Bone marrow (tissue), 2 donors: ENCODE data around the gene IL15RA.
"Not testable (repeated sequence)": the region's sequence is repeated elsewhere in the genome, so short reads cannot be mapped to it uniquely, and the experiment has no call there.

ENCODE experiments used
- DNase-seq, 2 donors: peaks; one replicate each; lab custom pipeline; 2025; lab: John Stamatoyannopoulos, UW

The IL15RA gene

DNA sequence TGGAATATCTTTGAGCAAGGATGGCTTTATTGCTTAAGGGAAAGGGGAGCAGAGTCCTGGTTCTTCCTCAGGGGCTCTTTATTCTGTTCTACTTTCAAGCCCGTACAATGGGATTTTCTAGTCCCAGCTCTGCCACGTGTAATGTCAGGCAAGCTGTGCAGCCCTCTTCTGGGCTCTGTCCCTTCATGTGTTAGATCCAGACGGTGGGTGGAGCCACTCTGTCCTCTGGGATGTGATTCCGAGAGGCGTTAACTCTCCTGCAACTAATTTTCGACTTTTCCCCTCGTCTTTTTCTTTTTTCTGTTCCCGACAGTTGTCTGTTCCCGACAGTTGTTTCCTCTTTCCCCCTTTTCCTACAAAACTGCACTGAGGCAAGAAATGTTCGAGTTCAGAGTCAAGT is 52.5 kb downstream of the IL15RA start:
- no peak for DNase-seq

DNA sequence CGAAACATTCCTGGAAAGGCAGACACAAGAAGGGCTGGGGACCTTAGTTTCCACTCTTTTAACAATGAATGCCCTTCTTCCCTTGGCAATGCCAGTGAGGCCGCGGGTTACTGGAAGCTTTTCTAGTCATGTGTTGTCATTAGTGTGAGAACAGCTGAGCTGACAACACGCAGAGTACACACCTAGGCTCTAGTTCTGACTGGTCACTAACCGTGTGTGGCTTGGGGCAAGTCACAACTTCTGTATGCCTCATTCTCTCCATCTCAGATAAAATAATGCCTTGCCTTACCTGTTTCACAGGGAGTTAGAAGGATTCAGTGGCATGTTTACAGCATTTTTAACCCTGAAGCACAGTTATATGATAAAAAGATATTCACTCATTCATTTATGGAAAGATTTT is 55.6 kb downstream of the IL15RA start:
- DNase-seq: no peak

DNA sequence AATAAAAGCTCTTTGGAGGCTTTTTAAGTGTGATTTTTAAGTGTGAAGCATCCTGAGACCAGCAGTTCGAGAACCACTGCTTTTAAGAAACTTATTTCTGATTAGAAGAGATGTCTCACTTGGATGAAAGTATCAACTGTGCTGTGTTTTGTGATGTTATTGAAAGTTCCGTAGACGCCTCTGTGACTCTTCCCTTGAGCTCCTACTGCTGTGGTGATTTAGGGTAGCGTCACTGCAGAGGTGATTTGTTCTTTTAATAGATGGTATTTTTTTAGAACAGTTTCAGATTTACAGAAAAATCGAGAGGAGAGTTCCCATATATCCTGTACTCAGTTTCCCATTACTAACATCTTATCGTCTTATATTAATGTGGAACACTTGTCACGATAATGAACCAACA is 57.8 kb downstream of the IL15RA start:
- DNase-seq: no peak

DNA sequence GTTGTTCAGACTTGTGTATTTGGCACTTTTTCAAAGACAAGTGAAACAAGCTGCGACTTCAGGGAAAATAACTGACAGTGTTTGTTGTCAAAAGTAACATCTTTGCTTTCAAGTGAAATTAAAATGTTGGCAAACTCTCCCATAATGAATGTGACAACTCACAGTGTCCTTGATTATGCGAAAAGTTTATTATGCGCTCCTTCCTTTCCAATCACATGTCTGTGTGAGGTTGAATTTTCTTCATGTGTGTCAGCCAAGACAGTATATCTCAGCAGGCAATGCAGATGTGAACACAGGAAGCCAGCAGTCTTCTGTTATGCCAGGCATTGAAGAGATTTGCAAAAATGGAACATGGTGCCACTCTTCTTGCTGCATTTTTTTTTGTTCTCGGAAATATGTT is 58.6 kb downstream of the IL15RA start:
- DNase-seq: no peak

DNA sequence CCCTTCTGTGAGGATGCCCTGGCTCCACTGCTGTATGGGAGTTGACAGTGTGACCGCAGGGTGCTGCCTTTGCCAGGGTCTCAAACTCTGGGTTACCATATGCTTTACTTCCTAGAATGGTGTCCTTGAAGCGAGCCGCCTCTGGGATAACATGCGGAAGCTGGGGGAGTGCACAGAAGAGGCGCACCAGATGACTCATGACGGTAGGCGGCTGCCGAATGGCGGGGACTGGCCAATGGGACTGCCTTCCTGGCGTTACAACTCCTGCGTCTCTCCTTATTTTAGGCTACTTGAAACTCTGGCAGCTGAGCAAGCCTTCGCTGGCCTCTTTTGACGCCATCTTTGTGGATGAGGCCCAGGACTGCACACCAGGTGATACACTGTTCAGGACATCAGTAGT is 60.0 kb downstream of the IL15RA start:
- DNase-seq: no peak

DNA sequence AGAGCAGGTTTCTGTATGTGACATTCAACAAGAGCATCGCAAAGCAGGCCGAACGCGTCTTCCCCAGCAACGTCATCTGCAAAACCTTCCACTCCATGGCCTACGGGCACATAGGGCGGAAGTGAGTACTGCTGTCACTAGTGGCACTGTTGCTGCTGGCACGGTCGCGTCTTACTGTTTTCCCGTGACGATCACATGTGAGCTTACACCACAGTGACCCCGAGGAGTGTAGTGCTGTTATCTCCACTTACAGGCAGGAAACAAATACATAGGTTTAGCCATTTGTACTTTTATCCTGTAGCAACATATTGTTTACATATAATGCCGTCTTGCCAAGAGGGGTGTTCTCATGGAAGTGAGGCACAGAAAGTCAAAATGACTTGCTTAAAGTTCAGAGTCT is 61.9 kb downstream of the IL15RA start:
- DNase-seq: no peak

DNA sequence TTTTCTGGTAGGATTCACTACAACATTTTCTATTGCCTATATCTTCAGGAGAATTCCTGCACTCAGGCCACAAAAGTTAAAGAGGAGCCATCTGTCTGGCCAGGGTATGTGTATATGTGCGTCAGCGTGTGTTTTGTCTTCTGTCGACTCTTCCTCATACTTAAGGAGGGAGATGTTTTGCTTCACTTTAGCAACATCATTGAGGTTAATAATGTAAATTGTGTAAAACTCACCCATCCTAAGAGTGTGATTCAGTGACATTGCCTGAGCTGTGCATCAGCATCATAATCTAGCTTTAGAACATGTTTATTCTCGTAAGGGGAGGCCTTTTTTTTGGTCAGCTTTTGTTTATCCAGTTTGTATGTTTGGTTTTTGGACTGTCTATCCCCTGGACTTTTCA is 63.6 kb downstream of the IL15RA start:
- DNase-seq: no peak

DNA sequence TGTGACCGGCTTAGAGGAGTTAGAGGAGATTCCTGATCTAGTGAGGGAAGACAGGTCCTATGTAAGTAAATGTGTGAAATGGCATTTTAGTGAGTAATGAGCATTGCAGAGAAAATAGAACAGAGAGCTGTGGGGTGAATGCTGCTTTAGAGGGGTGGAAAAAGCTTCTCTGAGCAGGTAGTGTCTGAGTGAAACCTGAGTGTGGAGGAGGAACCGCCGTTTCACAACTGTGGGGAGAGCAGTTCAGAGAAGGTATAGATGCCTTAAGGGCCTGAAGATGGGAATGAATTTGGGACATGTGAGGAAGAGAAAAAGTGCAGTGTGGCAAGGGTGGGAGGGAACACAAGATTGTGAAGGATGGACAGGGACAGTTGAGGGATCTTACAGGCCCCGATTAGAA is 65.7 kb downstream of the IL15RA start:
- no peak for DNase-seq

DNA sequence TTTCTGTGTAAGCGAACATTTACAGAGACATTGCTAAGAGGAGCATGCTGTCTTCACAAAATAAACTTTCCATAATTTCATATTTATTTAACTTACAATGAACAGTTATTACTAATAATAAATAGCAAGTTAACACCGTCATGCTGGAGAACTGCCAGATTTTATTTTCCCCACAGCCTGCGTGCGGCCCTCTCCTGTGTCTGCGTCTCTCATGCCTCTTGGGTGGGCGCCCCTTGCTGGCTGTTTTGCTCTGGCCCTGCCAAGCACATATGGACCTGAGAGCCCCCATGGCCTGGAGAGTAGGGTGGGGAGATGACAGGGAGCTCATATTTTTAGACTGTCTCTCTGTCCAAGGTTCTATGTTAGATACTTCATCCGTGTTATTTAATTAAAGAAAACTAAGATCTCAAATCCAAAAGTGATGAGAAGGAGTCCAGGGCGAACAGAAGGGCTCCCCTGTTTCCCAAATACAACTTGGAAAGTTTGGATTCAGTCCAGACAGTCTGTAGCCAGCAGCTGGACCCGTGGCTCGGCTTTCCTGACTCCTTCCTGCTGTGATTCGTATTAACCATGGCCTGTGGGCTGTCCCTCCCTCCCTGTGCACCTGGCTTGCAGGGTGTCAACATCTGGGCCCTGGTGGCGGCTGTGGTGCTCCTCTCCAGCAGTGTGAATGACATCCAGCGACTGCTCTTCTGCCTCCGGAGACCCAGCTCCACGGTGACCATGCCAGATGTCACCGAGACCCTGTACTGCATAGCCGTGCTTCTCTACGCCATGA is 66.8 kb downstream of the IL15RA start:
- no peak for DNase-seq

DNA sequence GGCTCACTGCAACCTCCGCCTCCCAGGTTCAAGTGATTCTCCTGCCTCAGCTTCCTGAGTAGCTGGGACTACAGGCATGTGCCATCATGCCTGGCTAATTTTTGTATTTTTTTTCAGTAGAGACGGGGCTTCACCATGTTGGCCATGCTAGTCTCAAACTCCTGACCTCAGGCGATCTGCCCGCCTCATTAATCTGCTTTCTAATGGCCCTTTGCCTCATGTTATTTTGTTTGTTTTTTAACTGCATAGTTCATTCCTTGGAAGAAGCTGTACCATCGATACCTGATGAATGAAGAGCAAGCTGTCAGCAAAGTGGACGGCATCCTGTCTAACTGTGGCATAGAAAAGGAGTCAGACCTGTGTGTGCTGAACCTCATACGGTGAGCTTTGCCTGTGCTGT is 68.7 kb downstream of the IL15RA start:
- DNase-seq: not testable (repeated sequence)

DNA sequence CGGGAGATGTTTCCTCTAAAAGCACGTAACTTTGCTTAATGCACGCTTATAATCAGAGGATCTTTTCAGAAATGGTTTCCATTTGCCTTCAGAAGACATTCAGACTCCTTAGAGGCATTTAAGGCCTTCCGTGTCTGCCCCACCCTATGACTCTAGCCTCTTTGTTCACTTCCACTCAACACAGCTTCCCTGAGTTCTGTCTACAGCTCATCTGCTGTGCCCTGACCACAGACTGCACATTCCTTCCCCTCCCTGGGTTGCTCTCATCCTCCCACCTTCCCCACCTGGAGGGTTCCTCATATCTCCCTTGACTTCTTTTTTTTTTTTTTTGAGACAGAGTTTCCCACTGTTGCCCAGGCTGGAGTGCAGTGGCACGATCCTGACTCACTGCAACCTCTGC is 70.7 kb downstream of the IL15RA start:
- no peak for DNase-seq

DNA sequence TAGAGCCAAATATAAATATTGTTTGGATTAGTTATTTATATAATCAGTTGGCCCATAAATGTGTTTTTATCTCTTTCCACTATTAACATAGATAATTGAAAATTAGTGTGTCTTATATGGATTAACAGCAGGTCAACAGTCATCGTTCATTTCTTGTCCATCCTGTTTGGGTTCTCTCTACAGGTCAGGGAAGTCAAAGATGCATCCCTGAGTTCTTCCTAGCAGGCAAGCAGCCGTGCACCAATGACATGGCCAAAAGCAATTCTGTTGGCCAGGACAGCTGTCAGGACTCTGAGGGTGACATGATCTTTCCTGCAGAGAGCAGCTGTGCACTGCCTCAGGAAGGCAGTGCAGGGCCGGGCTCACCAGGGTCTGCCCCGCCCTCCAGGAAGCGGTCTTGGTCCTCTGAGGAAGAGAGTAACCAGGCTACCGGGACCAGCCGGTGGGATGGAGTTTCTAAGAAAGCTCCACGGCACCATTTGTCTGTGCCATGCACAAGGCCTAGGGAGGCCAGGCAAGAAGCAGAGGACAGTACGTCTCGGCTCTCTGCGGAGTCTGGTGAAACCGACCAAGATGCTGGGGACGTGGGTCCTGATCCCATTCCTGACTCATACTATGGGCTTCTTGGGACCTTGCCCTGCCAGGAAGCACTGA is 71.4 kb downstream of the IL15RA start:
- no peak for DNase-seq

DNA sequence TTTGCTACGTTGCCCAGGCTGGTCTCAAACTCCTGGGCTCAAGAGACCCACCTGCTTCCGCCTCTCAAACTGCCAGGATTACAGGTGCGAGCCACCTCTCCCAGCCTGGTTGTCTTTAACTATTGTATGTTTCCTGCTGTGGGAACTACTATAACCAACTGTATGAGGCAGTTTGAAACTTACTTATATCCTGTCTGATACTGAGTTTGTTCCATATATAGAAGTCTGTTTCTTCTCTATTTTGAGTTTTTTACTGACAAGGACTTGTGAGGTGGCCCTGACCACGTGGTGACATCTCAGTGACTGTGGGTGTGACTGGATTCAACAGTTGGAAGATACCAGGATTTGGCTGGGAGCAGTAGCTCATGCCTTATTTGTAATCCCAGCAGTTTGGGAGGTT is 73.1 kb downstream of the IL15RA start:
- DNase-seq: no peak

DNA sequence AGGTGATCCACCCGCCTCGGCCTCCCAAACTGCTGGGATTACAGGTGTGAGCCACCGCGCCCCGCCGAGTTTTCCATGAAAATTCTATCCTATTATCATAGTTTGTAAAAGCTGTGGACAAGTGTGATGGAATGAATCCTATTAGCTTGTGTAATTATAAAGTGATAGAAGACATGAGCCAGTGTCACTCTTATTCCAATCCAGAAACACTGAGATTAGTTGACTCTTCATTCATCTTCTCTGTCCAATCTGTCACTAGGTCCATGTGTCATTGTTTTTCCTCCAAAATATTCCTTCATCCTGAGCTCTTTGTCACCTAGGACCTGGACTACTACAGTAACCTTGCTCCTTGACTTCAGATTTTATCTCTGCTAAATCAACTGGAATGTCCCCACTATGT is 73.8 kb downstream of the IL15RA start:
- no peak for DNase-seq

DNA sequence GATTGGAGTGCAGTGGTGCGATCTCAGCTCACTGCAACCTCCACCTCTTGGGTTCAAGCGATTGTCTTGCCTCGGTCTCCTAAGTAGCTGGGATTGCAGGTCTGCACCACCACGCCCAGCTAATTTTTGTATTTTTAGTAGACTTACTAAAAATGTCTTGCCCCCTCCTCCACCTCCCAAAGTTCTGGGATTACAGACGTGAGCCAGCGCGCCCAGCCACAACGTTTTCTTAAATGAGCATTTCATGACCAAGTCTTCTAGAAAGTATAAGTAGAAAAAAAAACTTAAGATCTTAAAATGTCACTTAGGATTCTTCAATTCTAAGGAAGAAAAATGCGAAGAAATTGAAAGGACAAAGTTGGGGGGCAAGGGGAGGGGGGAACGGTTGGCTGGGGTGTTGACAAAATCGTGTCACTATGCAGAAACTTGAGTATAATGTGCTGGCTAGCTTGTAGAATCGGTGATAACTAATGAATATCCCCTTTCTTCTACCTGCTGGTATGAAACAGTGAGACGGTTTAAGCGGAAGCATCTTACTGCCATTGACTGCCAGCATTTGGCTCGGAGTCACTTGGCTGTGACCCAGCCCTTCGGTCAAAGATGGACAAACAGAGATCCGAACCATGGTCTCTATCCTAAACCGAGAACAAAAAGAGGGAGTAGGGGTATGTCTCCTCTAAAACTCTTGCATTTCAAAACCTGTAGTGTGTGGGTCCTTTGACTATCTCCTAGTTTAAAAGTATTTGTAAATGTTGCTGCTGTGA is 74.7 kb downstream of the IL15RA start:
- no peak for DNase-seq
